CD4-positive, alpha-beta T cell treated with Interleukin-12 subunit alpha and Interleukin-12 subunit beta, for 1 hour (primary cell): ENCODE results near the gene MAPKBP1.

ENCODE experiments used
- DNase-seq: peaks from one replicate; pipeline ENCODE4 v3.0.0-alpha.2; 2020

Gene MAPKBP1

DNA sequence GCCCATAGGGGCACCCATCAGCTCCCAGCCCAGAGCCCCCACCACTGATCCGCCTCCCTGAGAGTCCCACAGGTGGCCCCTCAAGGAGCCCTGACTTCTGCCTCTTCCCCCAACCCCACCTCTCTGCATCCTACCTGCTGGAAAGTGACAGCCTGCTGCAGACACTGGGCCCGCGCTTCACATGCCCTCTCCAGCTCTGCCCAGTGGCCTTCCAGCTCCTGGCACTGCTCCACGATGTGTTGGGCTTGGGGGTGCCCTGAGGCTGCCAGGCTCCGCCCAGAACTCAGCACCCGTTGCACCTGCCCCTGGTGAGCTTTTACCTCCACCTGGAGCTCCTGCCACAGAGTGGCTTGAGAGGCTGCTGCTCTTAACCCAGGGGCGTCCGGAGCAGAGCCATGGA lies 99.4 kb downstream of the MAPKBP1 start:
- DNase-seq: no peak

DNA sequence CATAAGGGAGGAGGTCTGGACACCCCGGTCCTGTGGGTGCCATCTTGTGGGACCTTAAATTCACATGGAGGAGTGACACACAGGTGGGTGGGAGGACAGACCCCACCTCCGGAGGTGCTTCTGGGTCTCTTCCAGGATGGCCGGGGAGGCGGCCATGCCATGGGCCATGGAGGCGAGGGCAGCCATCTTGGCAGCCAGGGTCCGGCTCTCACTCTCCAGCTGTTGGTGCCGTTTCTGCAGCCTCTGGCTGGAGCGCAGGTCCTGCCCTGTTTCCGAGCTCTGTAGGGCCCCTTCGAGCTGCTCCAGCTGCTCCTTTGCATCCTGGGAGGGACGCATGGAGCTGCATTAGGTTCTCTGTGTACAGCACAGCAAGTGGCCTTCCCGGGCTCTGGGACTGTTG lies 100.5 kb downstream of the MAPKBP1 start:
- no peak for DNase-seq

DNA sequence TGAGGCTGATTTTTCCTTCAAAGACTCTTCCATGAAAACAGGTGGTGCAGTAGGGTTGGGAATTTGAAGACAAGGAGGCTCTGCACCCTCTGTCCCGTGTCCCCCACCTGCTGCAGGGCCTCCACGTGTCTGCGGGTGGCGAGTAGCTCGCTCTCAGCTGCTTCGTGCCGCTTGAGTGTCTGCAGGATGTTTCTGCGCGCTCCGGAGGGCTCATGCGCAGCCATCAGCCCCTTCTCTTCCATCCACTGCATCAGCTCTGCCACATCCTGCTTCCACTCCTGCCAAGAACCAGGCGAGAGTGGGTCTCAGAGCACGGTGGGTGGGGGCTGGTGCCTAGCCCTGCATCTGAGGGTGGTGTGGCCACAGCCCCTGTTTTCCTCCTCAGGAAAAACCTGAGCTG lies 101.7 kb downstream of the MAPKBP1 start:
- no peak for DNase-seq

DNA sequence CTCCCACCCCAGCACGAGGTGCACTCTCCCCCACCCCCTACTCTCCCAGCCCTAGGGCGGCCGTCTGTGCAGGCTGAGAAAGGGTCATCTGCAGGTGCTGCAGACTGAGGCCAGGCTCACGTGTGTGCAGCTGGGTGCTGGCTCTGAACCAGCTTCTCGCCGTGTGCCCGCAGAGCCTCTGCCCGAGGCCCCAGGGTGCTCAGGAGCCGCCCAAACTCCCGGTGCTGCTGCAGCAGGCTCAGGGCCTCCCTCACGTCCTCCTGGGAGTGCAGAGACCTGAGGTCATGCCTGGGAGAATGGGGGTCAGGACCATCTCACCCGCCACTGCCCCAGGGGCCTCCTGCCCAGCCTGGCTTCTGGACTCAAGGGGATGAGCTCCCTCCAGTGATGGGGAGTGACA lies 102.4 kb downstream of the MAPKBP1 start:
- no peak for DNase-seq
